Activated naive CD8-positive, alpha-beta T cell treated with anti-CD3 and anti-CD28 coated beads, Interleukin-2, amount 10 ng/mL, durations not matched to agents 7 days and 5 days (primary cell): Measurements from ENCODE around the gene INTS14. TPM values are rescaled to one million over a fixed set of nuclear protein-coding genes. Genes with fewer than 3 reads are reported as not detected.
"Not testable (repeated sequence)": the region's sequence is repeated elsewhere in the genome, so short reads cannot be mapped to it uniquely, and the experiment has no call there.

Experiments
- ATAC-seq: fragments of 150-1000 bp; cut with Tn5 transposase; one replicate; pipeline ENCODE4 v1.10.0; 2021; ENCODE audit warnings: low read depth, moderate library complexity
- POLR2A ChIA-PET: fragments of 350-600 bp; sonication (Branson Sonifier 250); formaldehyde crosslinking; loops from one replicate; lab custom pipeline; 2021; ENCODE audit warnings: antibody characterized with exemption; lab: Charles Lee
- DNase-seq: peaks from one replicate; pipeline ENCODE4 v3.0.0; 2021
- H3K27ac Mint-ChIP-seq: one replicate; pipeline ENCODE4 v1.8.0; 2022; ENCODE audit warnings: mild to moderate bottlenecking, mixed read lengths
- H3K27me3 Mint-ChIP-seq: one replicate; pipeline ENCODE4 v1.8.0; 2022; ENCODE audit warnings: mild to moderate bottlenecking, moderate library complexity, mixed read lengths
- H3K36me3 Mint-ChIP-seq: one replicate; pipeline ENCODE4 v1.8.0; 2021; ENCODE audit warnings: mild to moderate bottlenecking, mixed read lengths
- H3K4me1 Mint-ChIP-seq: one replicate; pipeline ENCODE4 v1.8.0; 2021; ENCODE audit warnings: mixed read lengths
- H3K4me3 Mint-ChIP-seq: one replicate; pipeline ENCODE4 v1.8.0; 2022; ENCODE audit warnings: mild to moderate bottlenecking, moderate library complexity, mixed read lengths
- H3K9me3 Mint-ChIP-seq: one replicate; pipeline ENCODE4 v1.8.0; 2021; ENCODE audit warnings: mixed read lengths
- total RNA-seq, 2 experiments: library from RNA; stranded (reverse); gene quantifications; one replicate each; pipeline ENCODE4 v1.2.3, GENCODE V29; 2021

Gene INTS14
- total RNA-seq, 2 experiments from 2014 or later = 42.8 to 43.0 TPM

GRCh38 chr15:65556622-65557021 is 54.3 kb downstream of the INTS14 start:
- H3K9me3 Mint-ChIP-seq = no peaks in the 10 kb centered on the region
- DNase-seq (no peak), ATAC-seq (no peak)
- no peak overlapping the region for H3K4me3 Mint-ChIP-seq
- H3K36me3 Mint-ChIP-seq = peaks cover 35% of the 10 kb centered on the region
- POLR2A ChIA-PET = no interaction called here
- H3K4me1 Mint-ChIP-seq = peaks cover 3% of the 10 kb centered on the region
- no peaks in the 10 kb centered on the region for H3K27me3 Mint-ChIP-seq
- H3K27ac Mint-ChIP-seq = no peak overlapping the region

- POLR2A ChIA-PET = no interaction called here
- Mint-ChIP-seq H3K36me3 (peaks cover 22% of the 10 kb centered on the region), H3K4me3 (no peak overlapping the region)
Measured at GRCh38 chr15:65553691-65554090, 57.2 kb downstream of the INTS14 start.

GRCh38 chr15:65552851-65553250 is 58.1 kb downstream of the INTS14 start:
- H3K4me3 Mint-ChIP-seq, H3K27ac Mint-ChIP-seq, ATAC-seq, H3K9me3 Mint-ChIP-seq, H3K27me3 Mint-ChIP-seq, POLR2A ChIA-PET, DNase-seq: not testable (repeated sequence)
- Mint-ChIP-seq H3K4me1 (peaks cover 16% of the 10 kb centered on the region), H3K36me3 (peaks cover 16% of the 10 kb centered on the region)

More at GRCh38 chr15:65553691-65554090, 57.2 kb downstream of the INTS14 start:
- no peaks in the 10 kb centered on the region for H3K27me3 Mint-ChIP-seq
- DNase-seq (no peak), ATAC-seq (no peak)
- no peak overlapping the region for H3K27ac Mint-ChIP-seq
- no peaks in the 10 kb centered on the region for H3K9me3 Mint-ChIP-seq
- H3K4me1 Mint-ChIP-seq = peaks cover 16% of the 10 kb centered on the region

GRCh38 chr15:65551183-65551582 is 59.7 kb downstream of the INTS14 start:
- ATAC-seq = no peak

GRCh38 chr15:65550681-65551098 is 60.2 kb downstream of the INTS14 start:
- Mint-ChIP-seq H3K4me1 (peaks cover 19% of the 10 kb centered on the region), H3K9me3 (peaks cover 2% of the 10 kb centered on the region), H3K4me3 (no peak overlapping the region), H3K27me3 (no peaks in the 10 kb centered on the region), H3K27ac (peak overlapping the region; percentile 10), H3K36me3 (peaks cover 15% of the 10 kb centered on the region)
- POLR2A ChIA-PET = no interaction called here
- no peak for DNase-seq
- ATAC-seq = no peak

More at GRCh38 chr15:65551183-65551582, 59.7 kb downstream of the INTS14 start:
- no peak overlapping the region for H3K4me3 Mint-ChIP-seq
- H3K27me3 Mint-ChIP-seq = no peaks in the 10 kb centered on the region
- H3K9me3 Mint-ChIP-seq = peaks cover 2% of the 10 kb centered on the region
- peaks cover 19% of the 10 kb centered on the region for H3K4me1 Mint-ChIP-seq
- peaks cover 16% of the 10 kb centered on the region for H3K36me3 Mint-ChIP-seq
- no peak for DNase-seq
- peak overlapping the region; percentile 10 for H3K27ac Mint-ChIP-seq
- POLR2A ChIA-PET = no interaction called here

GRCh38 chr15:65549288-65549687 is 61.6 kb downstream of the INTS14 start:
- Mint-ChIP-seq H3K36me3 (peaks cover 10% of the 10 kb centered on the region), H3K4me1 (peaks cover 19% of the 10 kb centered on the region)
- H3K27ac Mint-ChIP-seq, H3K9me3 Mint-ChIP-seq, ATAC-seq, H3K27me3 Mint-ChIP-seq, DNase-seq, H3K4me3 Mint-ChIP-seq: not testable (repeated sequence)
- POLR2A ChIA-PET = interaction anchor here (0.7 kb wide), 1 partner anchor 1481 kb away, joined by 7 read pairs; no protein-coding TSS in a partner anchor

- Mint-ChIP-seq H3K27me3 (no peaks in the 10 kb centered on the region), H3K4me3 (no peak overlapping the region), H3K9me3 (peaks cover 2% of the 10 kb centered on the region), H3K36me3 (peaks cover 7% of the 10 kb centered on the region), H3K4me1 (peaks cover 22% of the 10 kb centered on the region), H3K27ac (peak overlapping the region; percentile 64)
- POLR2A ChIA-PET = no interaction called here
- ATAC-seq = no peak
- DNase-seq = no peak
Measured at GRCh38 chr15:65547841-65548240, 63.1 kb downstream of the INTS14 start.

GRCh38 chr15:65541231-65541820 is 69.6 kb downstream of the INTS14 start:
- H3K4me3 Mint-ChIP-seq = no peak overlapping the region
- DNase-seq (no peak), ATAC-seq (no peak)
- H3K4me1 Mint-ChIP-seq = peaks cover 11% of the 10 kb centered on the region
- POLR2A ChIA-PET = no interaction called here
- no peak overlapping the region for H3K27ac Mint-ChIP-seq
- no peaks in the 10 kb centered on the region for H3K9me3 Mint-ChIP-seq
- no peaks in the 10 kb centered on the region for H3K27me3 Mint-ChIP-seq
- H3K36me3 Mint-ChIP-seq = peaks cover 13% of the 10 kb centered on the region

GRCh38 chr15:65540314-65540713 is 70.6 kb downstream of the INTS14 start:
- ATAC-seq (no peak), DNase-seq (no peak)
- Mint-ChIP-seq H3K9me3 (no peaks in the 10 kb centered on the region), H3K4me1 (peaks cover 11% of the 10 kb centered on the region), H3K27me3 (no peaks in the 10 kb centered on the region), H3K36me3 (peaks cover 16% of the 10 kb centered on the region), H3K4me3 (no peak overlapping the region), H3K27ac (no peak overlapping the region)
- POLR2A ChIA-PET = interaction anchor here (1.0 kb wide), 1 partner anchor 23 kb away, joined by 4 read pairs; no protein-coding TSS in a partner anchor

GRCh38 chr15:65535192-65535591 is 75.7 kb downstream of the INTS14 start:
- Mint-ChIP-seq H3K27ac (no peak overlapping the region), H3K27me3 (no peaks in the 10 kb centered on the region), H3K9me3 (no peaks in the 10 kb centered on the region), H3K4me3 (no peak overlapping the region), H3K4me1 (peaks cover 29% of the 10 kb centered on the region), H3K36me3 (peaks cover 19% of the 10 kb centered on the region)
- POLR2A ChIA-PET = no interaction called here
- DNase-seq (no peak), ATAC-seq (no peak)

GRCh38 chr15:65533057-65533756 is 77.7 kb downstream of the INTS14 start:
- ATAC-seq = no peak
- H3K4me3 Mint-ChIP-seq = no peak overlapping the region
- H3K27ac Mint-ChIP-seq = no peak overlapping the region
- no peaks in the 10 kb centered on the region for H3K9me3 Mint-ChIP-seq
- H3K4me1 Mint-ChIP-seq = peaks cover 32% of the 10 kb centered on the region
- peaks cover 14% of the 10 kb centered on the region for H3K36me3 Mint-ChIP-seq
- POLR2A ChIA-PET = interaction anchor here (0.7 kb wide), 2 partner anchors 172 to 228 kb away, joined by 3 read pairs; partner anchors contain the start of gene RNU5B-1
- no peak for DNase-seq
- H3K27me3 Mint-ChIP-seq = no peaks in the 10 kb centered on the region

GRCh38 chr15:65532738-65533051 is 78.2 kb downstream of the INTS14 start:
- Mint-ChIP-seq H3K9me3 (no peaks in the 10 kb centered on the region), H3K4me3 (peak overlapping the region; percentile 17), H3K4me1 (peaks cover 29% of the 10 kb centered on the region), H3K27me3 (peaks cover 2% of the 10 kb centered on the region), H3K27ac (no peak overlapping the region), H3K36me3 (peaks cover 11% of the 10 kb centered on the region)
- no peak for DNase-seq
- POLR2A ChIA-PET = interaction anchor here (0.7 kb wide), 1 partner anchor 228 kb away, joined by 3 read pairs; the partner anchor contains the start of gene RNU5B-1
- no peak for ATAC-seq

GRCh38 chr15:65530318-65531111 is 80.4 kb downstream of the INTS14 start, which contains the start of gene HACD3:
TSS of gene HACD3 (plus strand) at chr15:65530463. CDS start at chr15:65530632, 169 bp downstream.
- Mint-ChIP-seq H3K4me1 (peaks cover 29% of the 10 kb centered on the region), H3K36me3 (peaks cover 7% of the 10 kb centered on the region), H3K4me3 (peak within 1 kb of the TSS; percentile 77), H3K27ac (peak within 1 kb of the TSS; percentile 83), H3K27me3 (peaks cover 2% of the 10 kb centered on the region), H3K9me3 (no peaks in the 10 kb centered on the region)
- ATAC-seq (peak; percentile 97), DNase-seq (peak; percentile 98)
- POLR2A ChIA-PET = interaction anchor here (0.5 to 3.3 kb wide), 8 partner anchors 9 to 1308 kb away, joined by 3 to 28 read pairs (median 6); partner anchors contain the start of genes DPP8, INTS14, RAB11A and RNU5B-1
